ENCODE measurements around the gene SEL1L3.
A peak's percentile ranks its signal among the peaks of the same experiment; 100 is the strongest.
"Not testable (repeated sequence)": the region's sequence is repeated elsewhere in the genome, so short reads cannot be mapped to it uniquely, and the experiment has no call there.

SEL1L3 gene

GRCh38 chr4:25879587-25879986 lies 16.8 kb upstream of the SEL1L3 start:
- DNase-seq = no peak

GRCh38 chr4:25879091-25879584 lies 16.4 kb upstream of the SEL1L3 start:
- no peak for DNase-seq

- DNase-seq = peak; percentile 40
These were observed 15.9 kb upstream of the SEL1L3 start for GRCh38 chr4:25878676-25879075.

- DNase-seq = no peak
These were observed 12.5 kb upstream of the SEL1L3 start for GRCh38 chr4:25875281-25875745.

- no peak for DNase-seq
These were observed 11.9 kb upstream of the SEL1L3 start for GRCh38 chr4:25874655-25875054.

- DNase-seq = no peak
These were observed 10.9 kb upstream of the SEL1L3 start for GRCh38 chr4:25873632-25874129.

- no peak for DNase-seq
These were observed 10.3 kb upstream of the SEL1L3 start for GRCh38 chr4:25872851-25873631.

- no peak for DNase-seq
These were observed 7.3 kb upstream of the SEL1L3 start for GRCh38 chr4:25870081-25870480.

GRCh38 chr4:25867781-25868294 lies 5.0 kb upstream of the SEL1L3 start:
- DNase-seq = no peak

- not testable (repeated sequence) for DNase-seq
These were observed 3.6 kb upstream of the SEL1L3 start for GRCh38 chr4:25866401-25866800.

- DNase-seq = no peak
These were observed 2.8 kb upstream of the SEL1L3 start for GRCh38 chr4:25865586-25865985.

- no peak for DNase-seq
These were observed 1.1 kb upstream of the SEL1L3 start for GRCh38 chr4:25863831-25864418.

GRCh38 chr4:25863347-25863784 lies 578 bp upstream of the SEL1L3 start:
- no peak for DNase-seq

- peak; percentile 18 for DNase-seq
These were observed 807 bp downstream of the SEL1L3 start for GRCh38 chr4:25861951-25862410.

- DNase-seq = peak; percentile 36
These were observed 1.4 kb downstream of the SEL1L3 start for GRCh38 chr4:25861280-25861950.

GRCh38 chr4:25860586-25861279 lies 2.1 kb downstream of the SEL1L3 start:
- DNase-seq = peak; percentile 96

GRCh38 chr4:25859429-25860148 lies 3.2 kb downstream of the SEL1L3 start:
- DNase-seq = peak; percentile 40

GRCh38 chr4:25857851-25858400 lies 4.9 kb downstream of the SEL1L3 start:
- DNase-seq = no peak

- peak; percentile 67 for DNase-seq
These were observed 5.4 kb downstream of the SEL1L3 start for GRCh38 chr4:25857403-25857802.

GRCh38 chr4:25856756-25857155 lies 6.0 kb downstream of the SEL1L3 start:
- peak; percentile 63 for DNase-seq

GRCh38 chr4:25852103-25852502 lies 10.7 kb downstream of the SEL1L3 start:
- DNase-seq = no peak
